Upper lobe of left lung (tissue), 4 donors: ENCODE measurements around the gene GRB14.

Source experiments
- CTCF ChIP-seq, 6 experiments: fragments of 450-650 bp in 4 of 6; fragments of 200-600 bp in 2 of 6; sonication (generic) in 2 of 6; IDR thresholded peaks; one replicate each; pipeline ENCODE4 v1.5.1; 2016 to 2019; ENCODE audit warnings: antibody characterized with exemption in 6 of 6
- POLR2A ChIP-seq, 4 donors: fragments of 450-650 bp; IDR thresholded peaks; one replicate each; pipeline ENCODE4 v1.5.1; 2016 to 2017; ENCODE audit warnings: antibody characterized with exemption in 4 of 4, mild to moderate bottlenecking in 2 of 4
- POLR2AphosphoS5 ChIP-seq, 2 donors: sonication (generic); formaldehyde crosslinking; IDR thresholded peaks; one replicate each; pipeline ENCODE4 v1.5.1; 2017; ENCODE audit warnings: antibody characterized with exemption in 2 of 2

GRCh38 chr2:164473021-164473420, 148.3 kb downstream of the GRB14 start:
- TF ChIP-seq CTCF (IDR thresholded peaks at IDR 0.05) (no peak), POLR2A (IDR thresholded peaks at IDR 0.05) (no peak), POLR2AphosphoS5 (IDR thresholded peaks at IDR 0.05) (no peak)
